A549 treated with AZD9567 at 1 μM for 4 hours (cell line): ENCODE data around the gene FTCDNL1. TPM values are rescaled to one million over a fixed set of nuclear protein-coding genes. Genes with fewer than 3 reads are reported as not detected.

ENCODE experiments used
- total RNA-seq: library from RNA; stranded (reverse); fragments of 200-300 nt; extraction: Qiagen RNA extraction; gene quantifications from 5 replicates; pipeline ENCODE4 v1.2.3, GENCODE V29; 2022; ENCODE audit not compliant: insufficient read depth

Gene FTCDNL1
- 2.7 to 4.3 TPM (median 3.0 TPM) in 5 replicates for total RNA-seq

DNA sequence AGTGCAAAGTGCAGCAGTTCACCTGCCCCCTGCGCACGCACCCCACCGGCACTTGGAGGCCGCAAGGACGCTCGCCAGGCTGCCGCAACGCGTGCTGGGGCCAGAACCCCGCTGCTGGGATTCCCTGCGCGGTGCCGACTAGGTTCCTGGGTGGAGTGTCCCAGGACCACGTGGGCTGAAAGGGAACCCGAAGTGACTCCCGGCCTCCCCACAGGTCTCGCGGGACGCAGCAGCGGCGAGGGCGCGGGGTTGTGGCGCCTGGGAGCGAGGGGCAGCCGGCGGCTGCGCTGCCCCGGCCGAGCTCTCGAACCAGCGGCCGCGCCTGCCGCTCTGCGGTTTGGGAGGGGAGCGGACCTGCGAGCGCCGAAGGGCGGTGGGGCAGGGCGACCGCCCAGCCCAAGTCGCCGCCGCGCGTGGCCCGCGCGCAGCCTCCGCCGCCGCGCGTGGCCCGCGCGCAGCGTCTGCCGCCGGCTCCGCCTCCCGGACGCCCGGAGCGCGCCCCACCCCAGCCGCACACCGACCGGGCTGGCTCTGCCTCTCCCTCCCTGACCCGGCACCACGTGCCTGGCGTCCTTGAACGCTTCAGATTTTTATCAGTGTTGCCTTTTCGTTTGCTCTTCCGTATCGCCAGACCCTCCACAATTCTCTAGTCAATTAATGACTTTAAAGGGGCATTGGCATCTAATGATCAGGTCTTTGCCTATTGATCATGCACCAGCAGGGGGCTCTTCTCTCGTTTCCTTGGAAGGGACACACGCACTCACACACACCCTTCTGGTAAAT, at the start of gene FTCDNL1:
Gene FTCDNL1, minus strand, starts transcription at position 475 of the 783 bp plus-strand sequence. CDS start 2,230 bp downstream, outside the sequence.

Other genes starting within 250 kb of the FTCDNL1 start
- gene C2orf69, start 60.1 kb upstream of the FTCDNL1 start, total RNA-seq, result 6.3 to 11.0 TPM (median 9.3 TPM) in 5 replicates
- 7.4 to 9.3 TPM (median 7.5 TPM) in 5 replicates for gene TYW5, start 104.3 kb upstream of the FTCDNL1 start, total RNA-seq
- gene MAIP1, start 104.4 kb upstream of the FTCDNL1 start, total RNA-seq, result 38.2 to 88.3 TPM (median 39.7 TPM) in 5 replicates